Pancreas (tissue), 10 donors: ENCODE data around the gene ESPN. TPM values are rescaled to one million over a fixed set of nuclear protein-coding genes. Genes with fewer than 3 reads are reported as not detected.

Experiments used
- ATAC-seq, 4 donors: fragments of 200-7000 bp; cut with Tn5 transposase; one replicate each; pipeline versions ENCODE4 v1.8.0 to v1.9.1; 2020; ENCODE audit warnings: mild to moderate bottlenecking in 4 of 4, moderate library complexity in 4 of 4
- DNase-seq, 6 donors: peaks; one replicate each; pipeline ENCODE4 v3.0.0-alpha.2; 2020
- FAIRE-seq: peaks from 2 replicates; lab custom pipeline; 2012; peaks lifted over from hg19 to GRCh38; lab: Jason Lieb, UNC
- H3K27ac ChIP-seq, 4 donors: fragments of 200-600 bp; sonication (generic); 1 replicate in 3 of 4; 2 replicates in 1 of 4; pipeline versions ENCODE4 v1.5.0 to v1.8.0; 2020
- H3K27me3 ChIP-seq, 4 donors: fragments of 200-600 bp; one replicate each; pipeline ENCODE4 v1.8.0; 2021
- H3K36me3 ChIP-seq, 3 donors: fragments of 200-600 bp; sonication (generic) in 1 of 3; one replicate each; pipeline versions ENCODE4 v1.5.0 to v1.8.0; 2020 to 2021
- H3K4me1 ChIP-seq, 3 donors: fragments of 200-600 bp; one replicate each; pipeline ENCODE4 v1.8.0; 2021
- H3K4me3 ChIP-seq, 4 donors: fragments of 200-600 bp; sonication (generic) in 2 of 4; one replicate each; pipeline versions ENCODE4 v1.5.0 to v1.8.0; 2020 to 2021
- H3K9me3 ChIP-seq, 4 donors: fragments of 200-600 bp; one replicate each; pipeline ENCODE4 v1.8.0; 2021
- CTCF ChIP-seq, 4 donors: fragments of 200-600 bp; sonication (generic) in 3 of 4; IDR thresholded peaks; one replicate each; pipeline versions ENCODE4 v1.5.0 to v1.8.0; 2021; ENCODE audit warnings: antibody characterized with exemption in 4 of 4
- WGBS, 2 donors: extraction: QIAGEN DNeasy Blood & Tissue Kit; methylation state at CpG; one replicate each; pipeline ENCODE4 v1.1.7; 2013; 5-methylcytosine and 5-hydroxymethylcytosine counted together
- intact Hi-C, 3 donors: fragments of 100-400 bp; cut with DNase I; formaldehyde crosslinking; loops; one replicate each; pipeline versions ENCODE4 v1.11.1 to v1.14.2; 2022
- polyA plus RNA-seq, 2 donors: library from polyadenylated mRNA; stranded (reverse); fragments of 200-250 nt; gene quantifications; one replicate each; pipeline ENCODE4 v1.2.3, GENCODE V29; 2013
- total RNA-seq, 6 donors: library from RNA; stranded (reverse); fragmentation: NEBNext Ultra II Directional in 4 of 6; extraction: Animal tissue kit (Norgen Biotek cat#: 25700) in 4 of 6; gene quantifications; one replicate each; pipeline versions ENCODE4 v1.2.1 to v1.2.4, GENCODE V29; 2021 to 2023
- donor health status: healthy with polysubstance abuse.
- donor health status: DM: no; HTN: no; CAD: no; lungs with moderate emphysema.
- donor health status: DM: no; HTN: no; CAD: no.
- donor health status: control.
- donor health status: control.
- donor health status: Bipolar disorder and iron deficiency.
- donor health status: DM: yes; HTN: yes; CAD: no.
- donor health status: DM: no; HTN: no; CAD: no.
- donor health status: DM: no; HTN: no; CAD: no.
- donor health status: DM: yes; HTN: yes; CAD: no.

Gene ESPN
- total and polyA plus RNA-seq, 8 donors: 0.28 to 2.5 (median 0.68) TPM

- no peak for FAIRE-seq
- DNase-seq: peak in 1 of 6 donors; percentile 67
- Histone ChIP-seq H3K4me3 (peak overlapping the region in 1 of 4 donors; percentile 43), H3K4me1 (peaks cover 3 to 20% (median 11%) of the 10 kb centered on the region in 3 donors), H3K27ac (no peak overlapping the region), H3K9me3 (no peaks in the 10 kb centered on the region), H3K36me3 (no peaks in the 10 kb centered on the region), H3K27me3 (peaks cover 0 to 36% (median 9%) of the 10 kb centered on the region in 4 donors)
- no peak for TF ChIP-seq CTCF (IDR thresholded peaks at IDR 0.05)
- ATAC-seq: no peak
- intact Hi-C loops: no loop called here
- 6% methylated on average over 36 to 69 of the region's 69 CpGs for WGBS, 2 donors
These were observed 5.7 kb upstream of the ESPN start for GRCh38 chr1:6418668-6419396.

- Histone ChIP-seq H3K27me3 (peaks cover 0 to 36% (median 12%) of the 10 kb centered on the region in 4 donors), H3K4me3 (peak overlapping the region in 3 of 4 donors; percentile 10 to 43 (median 23)), H3K27ac (no peak overlapping the region), H3K9me3 (no peaks in the 10 kb centered on the region), H3K4me1 (peaks cover 7 to 24% (median 11%) of the 10 kb centered on the region in 3 donors), H3K36me3 (no peaks in the 10 kb centered on the region)
- 1 to 3% methylated on average over 27 to 48 of the region's 48 CpGs for WGBS, 2 donors
- no peak for DNase-seq
- no peak for ATAC-seq
- intact Hi-C loops: no loop called here
- FAIRE-seq: no peak
- no peak for TF ChIP-seq CTCF (IDR thresholded peaks at IDR 0.05)
These were observed 5.2 kb upstream of the ESPN start for GRCh38 chr1:6419397-6419803.

DNA sequence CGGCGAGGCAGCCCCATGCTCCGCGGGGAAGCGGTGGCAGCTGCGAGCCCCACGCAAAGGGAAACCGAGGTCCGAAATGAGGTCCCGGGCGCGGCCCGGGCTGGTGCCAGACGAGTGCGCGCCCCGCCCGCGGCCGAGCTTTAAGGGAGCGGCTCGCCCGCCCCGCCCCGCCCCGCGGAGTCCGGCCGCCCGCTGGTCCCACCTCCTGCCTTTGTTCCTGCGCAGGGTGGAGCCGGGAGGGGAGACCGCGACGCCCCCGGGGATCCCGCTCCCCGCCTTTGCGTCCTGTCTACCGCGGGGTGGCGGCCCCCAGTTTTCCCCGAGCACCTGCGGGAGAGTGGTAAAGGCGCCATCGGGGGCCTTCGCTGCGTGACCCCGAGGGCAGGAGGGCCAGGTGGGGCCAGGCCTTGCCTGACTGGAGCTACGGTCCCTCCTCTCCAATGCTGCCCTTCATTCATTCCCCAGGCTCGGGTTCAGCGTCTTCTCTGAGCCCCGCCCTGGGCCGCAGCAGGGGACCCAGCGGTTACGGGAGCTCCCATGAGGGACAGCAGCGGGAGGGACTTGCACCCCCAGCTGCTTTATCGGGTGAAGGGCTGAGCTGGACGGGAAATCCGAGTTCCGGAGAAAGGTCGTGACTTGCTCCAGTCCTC is 4.6 kb upstream of the ESPN start, which contains the start of gene HES2:
TSS of gene HES2 (minus strand) at position 116 of the 650 bp plus-strand sequence. CDS start at position 17, 99 bp downstream.
- FAIRE-seq (no peak), DNase-seq (peak in 2 of 6 donors; percentile 67 to 70), ATAC-seq (peak in 3 of 4 donors; percentile 16 to 49 (median 26))
- 2 to 3% methylated on average over 61 to 62 of the region's 62 CpGs for WGBS, 2 donors
- H3K4me1 ChIP-seq: peaks cover 7 to 24% (median 11%) of the 10 kb centered on the region in 3 donors
- peak within 1 kb of the TSS in 3 of 4 donors; percentile 10 to 43 (median 23) for H3K4me3 ChIP-seq
- peaks cover 0 to 36% (median 13%) of the 10 kb centered on the region in 4 donors for H3K27me3 ChIP-seq
- H3K9me3 ChIP-seq: no peaks in the 10 kb centered on the region
- intact Hi-C loops: no loop called here
- H3K27ac ChIP-seq: no peak within 1 kb of the TSS
- no peak for TF ChIP-seq CTCF (IDR thresholded peaks at IDR 0.05)
- no peaks in the 10 kb centered on the region for H3K36me3 ChIP-seq

DNA sequence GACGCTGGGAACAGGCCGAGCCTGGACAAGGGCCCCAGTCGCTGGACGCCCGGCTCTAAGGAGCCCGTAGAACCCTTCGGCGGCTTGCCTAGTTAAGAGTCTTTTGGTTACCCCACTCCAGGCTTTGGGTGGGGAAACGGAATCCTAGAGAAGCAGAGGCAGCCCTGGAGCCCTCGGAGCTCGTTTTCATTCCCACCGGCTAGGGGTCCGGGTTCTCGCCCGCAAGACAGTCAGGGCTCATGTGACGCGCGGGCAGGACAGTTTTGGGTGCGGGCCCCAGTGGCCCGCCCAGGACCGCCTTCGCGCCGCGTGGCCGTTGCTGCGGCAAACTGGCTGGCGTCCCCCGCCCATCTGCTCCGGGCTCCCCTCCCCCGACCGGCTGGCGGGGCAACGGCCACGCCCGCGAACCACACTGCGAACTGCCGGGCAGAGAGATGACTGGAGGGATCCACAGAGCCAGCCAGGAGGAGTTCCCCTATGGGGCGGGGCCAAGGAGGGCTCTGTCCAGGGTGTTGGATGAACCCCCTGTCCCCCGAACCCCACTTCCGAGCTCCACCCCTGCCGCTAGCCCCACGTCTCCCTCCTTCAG is 4.0 kb upstream of the ESPN start:
- no peak for FAIRE-seq
- Histone ChIP-seq H3K4me3 (peak overlapping the region in 1 of 4 donors; percentile 23), H3K27me3 (peaks cover 0 to 41% (median 16%) of the 10 kb centered on the region in 4 donors), H3K36me3 (no peaks in the 10 kb centered on the region), H3K27ac (no peak overlapping the region), H3K4me1 (peaks cover 7 to 19% (median 11%) of the 10 kb centered on the region in 3 donors), H3K9me3 (no peaks in the 10 kb centered on the region)
- DNase-seq: peak in 1 of 6 donors; percentile 68
- no peak for ATAC-seq
- 25 to 27% methylated on average over 35 to 44 of the region's 44 CpGs for WGBS, 2 donors
- no peak for TF ChIP-seq CTCF (IDR thresholded peaks at IDR 0.05)
- intact Hi-C loops: no loop called here
